HCT116 (cell line): ENCODE data around the gene GOLGA1. TPM values are rescaled to one million over a fixed set of nuclear protein-coding genes. Genes with fewer than 3 reads are reported as not detected.

Experiments
- ATAC-seq: fragments of 200-7000 bp; cut with Tn5 transposase; 2 replicates; pipeline ENCODE4 v1.9.1; 2020; ENCODE audit warnings: mild to moderate bottlenecking, moderate library complexity
- BruUV-seq: library from RNA; stranded (reverse); fragments of 400-500 nt; replicated peaks from 2 replicates; lab custom pipeline; 2021; lab: Mats Ljungman, UMichigan
- CTCF ChIA-PET: fragments of 300-600 bp; sonication (Branson Sonifier 250); formaldehyde crosslinking; loops from one replicate; lab custom pipeline; 2021; ENCODE audit warnings: antibody characterized with exemption; lab: Charles Lee
- POLR2A ChIA-PET: fragments of 300-600, 350-600 bp; sonication (Branson Sonifier 250); formaldehyde crosslinking; loops from one replicate; lab custom pipeline; 2021; ENCODE audit warnings: antibody characterized with exemption; lab: Charles Lee
- RAD21 ChIA-PET, 2 experiments: fragments of 300-600 bp; sonication (Branson Sonifier 250); formaldehyde crosslinking; loops; one replicate each; lab custom pipeline; 2023; ENCODE audit warnings: low total read pairs in 2 of 2; ENCODE audit not compliant: uncharacterized antibody in 2 of 2, unreplicated experiment in 2 of 2, low non-redundant PET in 1 of 2; lab: Charles Lee
- DNase-seq: peaks from one replicate; pipeline ENCODE4 v3.0.0-alpha.2; 2010; ENCODE audit warnings: low read depth, low spot score
- H2AFZ ChIP-seq: fragments of 200-600 bp; shearing (Covaris generic), sonication (generic); 2 replicates; pipeline ENCODE4 v1.6.1; 2017; ENCODE audit warnings: low read depth, mixed run types, mixed read lengths, antibody characterized with exemption, low read length; ENCODE audit not compliant: poor library complexity, severe bottlenecking
- H3K27ac ChIP-seq: 2 replicates; pipeline ENCODE4 v1.5.1; 2012; ENCODE audit warnings: low read depth, low read length
- H3K27me3 ChIP-seq: fragments of 200-600 bp; sonication (generic); 2 replicates; pipeline ENCODE4 v1.6.1; 2016; ENCODE audit warnings: mixed run types, low read length, mixed read lengths; ENCODE audit not compliant: insufficient read depth
- H3K36me3 ChIP-seq, 2 experiments: fragments of 200-500 bp in 1 of 2; fragments of 200-600 bp in 1 of 2; sonication (Bioruptor generic) in 1 of 2; sonication (generic) in 1 of 2; 2 replicates each; pipeline versions ENCODE4 v1.5.1 to v1.6.1; 2014 to 2016; ENCODE audit warnings: low read length in 2 of 2, inconsistent platforms in 1 of 2, mixed read lengths in 1 of 2, mixed run types in 1 of 2; ENCODE audit not compliant: insufficient read depth in 2 of 2, control insufficient read depth in 1 of 2
- H3K4me1 ChIP-seq, 2 experiments: fragments of 200-600 bp in 1 of 2; sonication (generic) in 1 of 2; 2 replicates each; pipeline versions ENCODE4 v1.5.1 to v1.6.1; 2012 to 2017; ENCODE audit warnings: low read length in 2 of 2, inconsistent platforms in 1 of 2, mild to moderate bottlenecking in 1 of 2, mixed read lengths in 1 of 2, mixed run types in 1 of 2, moderate library complexity in 1 of 2; ENCODE audit not compliant: insufficient read depth in 2 of 2, control insufficient read depth in 1 of 2
- H3K4me2 ChIP-seq: fragments of 200-600 bp; sonication (generic); 2 replicates; pipeline ENCODE4 v1.6.1; 2017; ENCODE audit warnings: mixed run types, low read length, mixed read lengths
- H3K4me3 ChIP-seq, 2 experiments: fragments of 200-600 bp in 1 of 2; sonication (generic) in 1 of 2; replicated peaks in 1 of 2; 2 replicates each; pipeline ENCODE4 v1.5.1; 2011 to 2016; ENCODE audit warnings: low read length in 2 of 2, control low read depth in 1 of 2, low read depth in 1 of 2, mild to moderate bottlenecking in 1 of 2, mixed read lengths in 1 of 2, mixed run types in 1 of 2
- H3K79me2 ChIP-seq: fragments of 200-600 bp; sonication (generic); 2 replicates; pipeline ENCODE4 v1.6.1; 2017; ENCODE audit warnings: mild to moderate bottlenecking, mixed run types, low read length, moderate library complexity, mixed read lengths; ENCODE audit not compliant: insufficient read depth
- H3K9ac ChIP-seq: fragments of 200-600 bp; sonication (generic); 2 replicates; pipeline ENCODE4 v1.6.1; 2016; ENCODE audit warnings: low read length, mixed read lengths
- H3K9me2 ChIP-seq: fragments of 200-600 bp; sonication (generic), shearing (Covaris generic); 2 replicates; pipeline ENCODE4 v1.6.1; 2017; ENCODE audit warnings: mixed run types, mild to moderate bottlenecking, moderate library complexity; ENCODE audit not compliant: insufficient read depth
- H3K9me3 ChIP-seq, 2 experiments: fragments of 200-500 bp in 1 of 2; fragments of 200-600 bp in 1 of 2; sonication (Bioruptor generic) in 1 of 2; sonication (generic) in 1 of 2; 2 replicates each; pipeline ENCODE4 v1.6.1; 2014 to 2017; ENCODE audit warnings: low read length in 2 of 2, mixed read lengths in 2 of 2, inconsistent platforms in 1 of 2, low read depth in 1 of 2, mild to moderate bottlenecking in 1 of 2, mixed run types in 1 of 2, moderate library complexity in 1 of 2; ENCODE audit not compliant: control insufficient read depth in 1 of 2, insufficient read depth in 1 of 2
- H4K20me1 ChIP-seq: fragments of 200-600 bp; sonication (generic), shearing (Covaris generic); 2 replicates; pipeline ENCODE4 v1.6.1; 2017; ENCODE audit warnings: mixed run types, mild to moderate bottlenecking, moderate library complexity; ENCODE audit not compliant: insufficient read depth
- ATF3 ChIP-seq: IDR thresholded peaks from 2 replicates; pipeline ENCODE4 v1.6.1; 2012
- CBX3 ChIP-seq: IDR thresholded peaks from 2 replicates; pipeline ENCODE4 v1.6.1; 2012; ENCODE audit warnings: low read depth
- CEBPB ChIP-seq: IDR thresholded peaks from 2 replicates; pipeline ENCODE4 v1.6.1; 2012; ENCODE audit warnings: low read depth
- CTCF ChIP-seq, 3 experiments: fragments of 200-600 bp in 1 of 3; sonication (generic) in 1 of 3; IDR thresholded peaks in 2 of 3; conservative IDR thresholded peaks in 1 of 3; 2 replicates each; pipeline ENCODE4 v1.5.1; 2012 to 2017; ENCODE audit warnings: low read depth in 2 of 3, low read length in 2 of 3, antibody characterized with exemption in 1 of 3, borderline replicate concordance in 1 of 3, control low read depth in 1 of 3, mild to moderate bottlenecking in 1 of 3, mixed read lengths in 1 of 3, mixed run types in 1 of 3, moderate library complexity in 1 of 3; ENCODE audit not compliant: insufficient read depth in 1 of 3
- ELF1 ChIP-seq: IDR thresholded peaks from 2 replicates; pipeline ENCODE4 v1.6.1; 2012; ENCODE audit warnings: low read depth, borderline replicate concordance
- EZH2phosphoT487 ChIP-seq: fragments of 200-600 bp; IDR thresholded peaks from 2 replicates; pipeline ENCODE4 v1.6.1; 2018; ENCODE audit warnings: antibody characterized with exemption, borderline replicate concordance
- FOSL1 ChIP-seq: IDR thresholded peaks from 2 replicates; pipeline ENCODE4 v1.6.1; 2012; ENCODE audit warnings: low read depth
- POLR2A ChIP-seq: IDR thresholded peaks from 2 replicates; pipeline ENCODE4 v1.7.0; 2011; ENCODE audit warnings: borderline replicate concordance; ENCODE audit not compliant: insufficient read depth, insufficient read length; ENCODE audit errors: extremely low read depth
- POLR2AphosphoS5 ChIP-seq: IDR thresholded peaks from 2 replicates; pipeline ENCODE4 v1.6.1; 2011; ENCODE audit warnings: mild to moderate bottlenecking, low read depth, low read length, moderate library complexity
- REST ChIP-seq: IDR thresholded peaks from 2 replicates; pipeline ENCODE4 v1.6.1; 2012; ENCODE audit warnings: low read depth
- SP1 ChIP-seq: IDR thresholded peaks from 2 replicates; pipeline ENCODE4 v1.6.1; 2012; ENCODE audit warnings: low read depth
- SRF ChIP-seq: IDR thresholded peaks from 2 replicates; pipeline ENCODE4 v1.6.1; 2012; ENCODE audit warnings: low read depth
- TCF7L2 ChIP-seq: IDR thresholded peaks from 2 replicates; pipeline ENCODE4 v1.7.0; 2011; ENCODE audit warnings: borderline replicate concordance, inconsistent platforms; ENCODE audit not compliant: insufficient read depth, insufficient read length; ENCODE audit errors: extremely low read depth
- YY1 ChIP-seq: IDR thresholded peaks from 2 replicates; pipeline ENCODE4 v1.6.1; 2011; ENCODE audit warnings: low read length, low read depth, moderate library complexity, mild to moderate bottlenecking; ENCODE audit not compliant: insufficient replicate concordance; ENCODE audit errors: extremely low read depth
- ZFX ChIP-seq: fragments of 450-650 bp; IDR thresholded peaks from 2 replicates; pipeline ENCODE4 v1.6.1; 2017
- ZNF274 ChIP-seq: fragments of 200-500 bp; sonication (Bioruptor generic); IDR thresholded peaks from 2 replicates; pipeline ENCODE4 v1.6.1; 2014; ENCODE audit warnings: mild to moderate bottlenecking, low read depth, low read length, inconsistent platforms
- intact Hi-C: fragments of 100-400 bp; cut with micrococcal nuclease; formaldehyde crosslinking; loops from 2 replicates; pipeline ENCODE4 v1.10.0; 2022
- total RNA-seq: library from RNA; stranded (reverse); gene quantifications from one replicate; pipeline ENCODE4 v1.2.1, GENCODE V29; 2021; ENCODE audit not compliant: unreplicated experiment
- TF ChIP-seq, protein P1 (sequence below): IDR thresholded peaks from 2 replicates; pipeline ENCODE4 v1.6.1; 2011; ENCODE audit warnings: mild to moderate bottlenecking, low read length, moderate library complexity; ENCODE audit not compliant: insufficient replicate concordance; ENCODE audit errors: extremely low read depth

The GOLGA1 gene
- total RNA-seq, 1 experiment from 2014 or later: 13.1 TPM

DNA sequence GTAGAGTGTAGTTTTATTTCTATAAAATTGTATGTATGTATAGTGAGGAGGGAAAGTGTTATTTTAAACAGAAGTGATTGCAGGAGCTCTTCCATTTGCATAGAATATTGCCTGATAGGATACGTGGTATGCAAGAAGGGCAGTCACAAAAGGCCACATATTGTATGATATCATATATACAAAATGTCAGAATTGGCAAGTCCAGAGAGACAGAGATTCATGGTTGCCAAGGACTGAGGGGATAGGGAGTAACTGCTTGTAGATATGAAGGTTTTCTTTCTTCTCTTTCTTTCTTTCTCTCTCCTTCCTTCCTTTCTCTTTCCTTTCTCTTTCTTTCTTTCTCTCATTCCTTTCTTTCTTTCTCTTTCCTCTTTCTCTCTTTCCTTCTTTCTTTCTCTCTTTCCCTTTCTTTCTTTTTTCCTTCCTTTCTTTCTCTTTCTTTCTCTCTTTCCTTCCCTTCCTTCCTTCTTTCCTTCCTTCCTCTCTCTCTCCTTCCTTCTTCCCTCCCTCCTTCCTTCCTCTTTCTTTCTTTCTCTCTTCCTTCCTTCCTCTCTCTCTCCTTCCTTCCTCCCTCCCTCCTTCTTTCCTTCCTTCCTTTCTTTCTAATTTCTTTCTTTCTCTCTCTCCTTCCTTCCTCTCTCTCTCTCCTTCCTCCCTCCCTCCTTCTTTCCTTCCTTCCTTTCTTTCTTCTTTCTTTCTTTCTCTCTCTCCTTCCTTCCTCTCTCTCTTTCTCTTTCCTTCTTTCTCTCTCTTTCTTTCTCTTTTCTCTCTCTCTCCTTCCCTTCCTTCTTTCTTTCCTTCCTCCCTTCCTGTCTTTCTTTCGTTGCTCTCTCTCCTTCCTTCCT is 112.2 kb downstream of the GOLGA1 start:
- no peak overlapping the region for H3K27ac ChIP-seq
- intact Hi-C loops: no loop called here
- no peaks in the 10 kb centered on the region for H3K27me3 ChIP-seq
- RAD21 ChIA-PET: no interaction called here
- peaks cover 14 to 23% of the 10 kb centered on the region in 2 experiments for H3K4me1 ChIP-seq
- DNase-seq: no peak
- peak overlapping the region; percentile 75 for H2AFZ ChIP-seq
- peak overlapping the region; percentile 36; the same call in 1 of the 2 replicates for H3K4me2 ChIP-seq
- no peak overlapping the region for H3K4me3 ChIP-seq
- no TSS peak for BruUV-seq
- no peaks in the 10 kb centered on the region for H4K20me1 ChIP-seq
- no peak for ATAC-seq
- no peaks in the 10 kb centered on the region for H3K36me3 ChIP-seq
- CTCF ChIA-PET: interaction anchor here (1.4 to 2.5 kb wide), 2 partner anchors 12 to 24 kb away, joined by 4 to 10 read pairs; partner anchors contain the start of gene WDR38
- no peaks in the 10 kb centered on the region for H3K79me2 ChIP-seq
- no peaks in the 10 kb centered on the region for H3K9me3 ChIP-seq
- no peaks in the 10 kb centered on the region for H3K9me2 ChIP-seq
- TF ChIP-seq FOSL1 (no peak), SRF (no peak), ELF1 (no peak), POLR2AphosphoS5 (no peak), CBX3 (no peak), REST (no peak), ZFX (no peak), SP1 (no peak), EZH2phosphoT487 (no peak), YY1 (no peak), TCF7L2 (no peak), CEBPB (no peak), ZNF274 (no peak), CTCF (IDR thresholded peaks at IDR 0.05 in 2 of 3, conservative IDR thresholded peaks at IDR 0.05 in 1 of 3; ENCODE audit: borderline replicate concordance in 1 of 3, insufficient read depth in 1 of 3, low read depth in 2 of 3, low read length in 2 of 3) (no peak), ATF3 (no peak), POLR2A (no peak)
- TF ChIP-seq, protein P1, sequence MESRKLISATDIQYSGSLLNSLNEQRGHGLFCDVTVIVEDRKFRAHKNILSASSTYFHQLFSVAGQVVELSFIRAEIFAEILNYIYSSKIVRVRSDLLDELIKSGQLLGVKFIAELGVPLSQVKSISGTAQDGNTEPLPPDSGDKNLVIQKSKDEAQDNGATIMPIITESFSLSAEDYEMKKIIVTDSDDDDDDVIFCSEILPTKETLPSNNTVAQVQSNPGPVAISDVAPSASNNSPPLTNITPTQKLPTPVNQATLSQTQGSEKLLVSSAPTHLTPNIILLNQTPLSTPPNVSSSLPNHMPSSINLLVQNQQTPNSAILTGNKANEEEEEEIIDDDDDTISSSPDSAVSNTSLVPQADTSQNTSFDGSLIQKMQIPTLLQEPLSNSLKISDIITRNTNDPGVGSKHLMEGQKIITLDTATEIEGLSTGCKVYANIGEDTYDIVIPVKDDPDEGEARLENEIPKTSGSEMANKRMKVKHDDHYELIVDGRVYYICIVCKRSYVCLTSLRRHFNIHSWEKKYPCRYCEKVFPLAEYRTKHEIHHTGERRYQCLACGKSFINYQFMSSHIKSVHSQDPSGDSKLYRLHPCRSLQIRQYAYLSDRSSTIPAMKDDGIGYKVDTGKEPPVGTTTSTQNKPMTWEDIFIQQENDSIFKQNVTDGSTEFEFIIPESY: no peak
- no peak overlapping the region for H3K9ac ChIP-seq
- POLR2A ChIA-PET: interaction anchor here (0.6 to 0.9 kb wide), 2 partner anchors 10 to 12 kb away, joined by 3 read pairs; no protein-coding TSS in a partner anchor
